Esophagus squamous epithelium (tissue), 5 donors: Measurements from ENCODE around the gene PRKCD. TPM values are rescaled to one million over a fixed set of nuclear protein-coding genes. Genes with fewer than 3 reads are reported as not detected.

ENCODE experiments used
- DNase-seq: peaks from one replicate; lab custom pipeline; 2025; lab: John Stamatoyannopoulos, UW
- H3K27ac ChIP-seq, 4 donors: fragments of 200-600 bp; sonication (generic); one replicate each; pipeline ENCODE4 v1.5.1; 2016 to 2019; ENCODE audit warnings: mild to moderate bottlenecking in 1 of 4
- H3K27me3 ChIP-seq, 4 donors: fragments of 200-600 bp; sonication (generic); 1 replicate in 3 of 4; 2 replicates in 1 of 4; pipeline versions ENCODE4 v1.5.1 to v1.6.0; 2017 to 2021; ENCODE audit warnings: antibody characterized with exemption in 1 of 4
- H3K36me3 ChIP-seq, 3 donors: fragments of 200-600 bp; sonication (generic); one replicate each; pipeline ENCODE4 v1.5.1; 2016 to 2019
- H3K4me1 ChIP-seq, 3 donors: fragments of 200-600 bp; sonication (generic); one replicate each; pipeline ENCODE4 v1.5.1; 2017 to 2019
- H3K4me3 ChIP-seq, 4 donors: fragments of 200-600 bp; sonication (generic); 1 replicate in 3 of 4; 2 replicates in 1 of 4; pipeline ENCODE4 v1.5.1; 2016 to 2019; ENCODE audit warnings: mild to moderate bottlenecking in 2 of 4, moderate library complexity in 1 of 4
- H3K9me3 ChIP-seq, 3 donors: fragments of 200-600 bp; sonication (generic); one replicate each; pipeline ENCODE4 v1.5.1; 2016 to 2019
- CTCF ChIP-seq, 6 experiments: fragments of 450-650 bp in 4 of 6; fragments of 200-600 bp in 2 of 6; sonication (generic) in 2 of 6; IDR thresholded peaks; one replicate each; pipeline ENCODE4 v1.5.1; 2016 to 2019; ENCODE audit warnings: antibody characterized with exemption in 6 of 6, mild to moderate bottlenecking in 4 of 6, moderate library complexity in 4 of 6
- POLR2A ChIP-seq, 4 donors: fragments of 450-650 bp; IDR thresholded peaks; one replicate each; pipeline ENCODE4 v1.6.1; 2017; ENCODE audit warnings: antibody characterized with exemption in 4 of 4, mild to moderate bottlenecking in 4 of 4, moderate library complexity in 3 of 4
- WGBS, 2 donors: methylation state at CpG; one replicate each; pipeline ENCODE4 v1.1.5; 2018; 5-methylcytosine and 5-hydroxymethylcytosine counted together
- intact Hi-C: fragments of 100-400 bp; cut with DNase I; formaldehyde crosslinking; loops from one replicate; pipeline ENCODE4 v1.15.0; 2022
- total RNA-seq, 4 donors: library from RNA; depleted of rRNA; stranded (reverse); fragments of >200 nt; gene quantifications; one replicate each; pipeline ENCODE4 v1.1.0, GENCODE V29; 2016
- donor health status: DM: yes; HTN: yes; CAD: no.

The PRKCD gene
- total RNA-seq, 4 donors from 2014 or later = 8.8 to 21.5 (median 20.1) TPM

GRCh38 chr3:53169045-53169831 lies 8.2 kb downstream of the PRKCD start:
- Histone ChIP-seq H3K9me3 (no peaks in the 10 kb centered on the region), H3K4me3 (peak overlapping the region in 1 of 4 donors; percentile 31), H3K4me1 (peaks cover 29 to 78% (median 44%) of the 10 kb centered on the region in 3 donors), H3K27ac (peak overlapping the region in 3 of 4 donors; percentile 2 to 71 (median 36)), H3K36me3 (peaks cover 0 to 48% (median 6%) of the 10 kb centered on the region in 3 donors), H3K27me3 (no peaks in the 10 kb centered on the region)
- no peak for DNase-seq
- 55 to 62% methylated on average over 9 to 13 of the region's 15 CpGs for WGBS, 2 donors
- TF ChIP-seq POLR2A (IDR thresholded peaks at IDR 0.05) = no peak
- no peak for TF ChIP-seq CTCF (IDR thresholded peaks at IDR 0.05)
- intact Hi-C loops = no loop called here

- Histone ChIP-seq H3K27me3 (no peaks in the 10 kb centered on the region), H3K27ac (peak overlapping the region in 3 of 4 donors; percentile 2 to 71 (median 36)), H3K36me3 (peaks cover 0 to 54% (median 6%) of the 10 kb centered on the region in 3 donors), H3K4me3 (peak overlapping the region in 1 of 4 donors; percentile 31), H3K4me1 (peaks cover 22 to 71% (median 40%) of the 10 kb centered on the region in 3 donors), H3K9me3 (no peaks in the 10 kb centered on the region)
- intact Hi-C loops = no loop called here
- WGBS, 2 donors = 50 to 90% methylated on average over 1 to 2 of the region's 9 CpGs
- no peak for DNase-seq
- TF ChIP-seq POLR2A (IDR thresholded peaks at IDR 0.05) (no peak), CTCF (IDR thresholded peaks at IDR 0.05) (no peak)
These were observed 8.9 kb downstream of the PRKCD start for GRCh38 chr3:53169832-53170324.

GRCh38 chr3:53170325-53171063 lies 9.5 kb downstream of the PRKCD start:
- H3K27ac ChIP-seq = peak overlapping the region in 1 of 4 donors; percentile 23
- H3K9me3 ChIP-seq = no peaks in the 10 kb centered on the region
- H3K4me3 ChIP-seq = peak overlapping the region in 1 of 4 donors; percentile 12
- no peaks in the 10 kb centered on the region for H3K27me3 ChIP-seq
- H3K4me1 ChIP-seq = peaks cover 19 to 65% (median 35%) of the 10 kb centered on the region in 3 donors
- DNase-seq = no peak
- intact Hi-C loops = no loop called here
- TF ChIP-seq POLR2A (IDR thresholded peaks at IDR 0.05) = no peak
- no peak for TF ChIP-seq CTCF (IDR thresholded peaks at IDR 0.05)
- 62 to 75% methylated on average over 7 of the region's 17 CpGs for WGBS, 2 donors
- peaks cover 0 to 61% (median 6%) of the 10 kb centered on the region in 3 donors for H3K36me3 ChIP-seq

GRCh38 chr3:53171064-53171418 lies 10.0 kb downstream of the PRKCD start:
- Histone ChIP-seq H3K4me1 (peaks cover 19 to 60% (median 30%) of the 10 kb centered on the region in 3 donors), H3K9me3 (no peaks in the 10 kb centered on the region), H3K36me3 (peaks cover 0 to 61% (median 1%) of the 10 kb centered on the region in 3 donors), H3K4me3 (no peak overlapping the region), H3K27ac (peak overlapping the region in 1 of 4 donors; percentile 23), H3K27me3 (no peaks in the 10 kb centered on the region)
- no peak for TF ChIP-seq POLR2A (IDR thresholded peaks at IDR 0.05)
- TF ChIP-seq CTCF (IDR thresholded peaks at IDR 0.05) = no peak
- DNase-seq = no peak
- intact Hi-C loops = no loop called here
- WGBS, 2 donors = 66 to 87% methylated on average over 4 to 5 of the region's 7 CpGs
